Left lung (tissue), 10 donors: Measurements from ENCODE around the gene DTNA. TPM values are rescaled to one million over a fixed set of nuclear protein-coding genes. Genes with fewer than 3 reads are reported as not detected.
A peak's percentile ranks its signal among the peaks of the same experiment; 100 is the strongest.

Experiments used
- ATAC-seq: fragments of 200-7000 bp; cut with Tn5 transposase; one replicate; pipeline ENCODE4 v1.9.1; 2020; ENCODE audit warnings: moderate library complexity
- DNase-seq, 4 donors: peaks; one replicate each; pipeline ENCODE4 v3.0.0-alpha.2; 2013 to 2020
- H3K27ac ChIP-seq, 2 donors: fragments of 200-600 bp; sonication (generic) in 1 of 2; one replicate each; pipeline versions ENCODE4 v1.5.0 to v1.8.0; 2020 to 2021
- H3K27me3 ChIP-seq, 2 donors: fragments of 200-600 bp; sonication (generic) in 1 of 2; one replicate each; pipeline versions ENCODE4 v1.5.0 to v1.8.0; 2020 to 2021
- H3K36me3 ChIP-seq, 2 donors: fragments of 200-600 bp; sonication (generic) in 1 of 2; one replicate each; pipeline versions ENCODE4 v1.5.0 to v1.8.0; 2020 to 2021
- H3K4me1 ChIP-seq, 2 donors: fragments of 200-600 bp; one replicate each; pipeline ENCODE4 v1.8.0; 2021
- H3K4me3 ChIP-seq, 2 donors: fragments of 200-600 bp; sonication (generic) in 1 of 2; one replicate each; pipeline versions ENCODE4 v1.5.0 to v1.8.0; 2020 to 2021; ENCODE audit warnings: mild to moderate bottlenecking in 1 of 2
- H3K9me3 ChIP-seq, 2 donors: fragments of 200-600 bp; sonication (generic) in 1 of 2; one replicate each; pipeline versions ENCODE4 v1.5.0 to v1.8.0; 2020 to 2021
- intact Hi-C, 2 donors: fragments of 100-400 bp; cut with DNase I; formaldehyde crosslinking; loops; one replicate each; pipeline versions ENCODE4 v1.11.2 to v1.14.2; 2022
- polyA plus RNA-seq, 6 donors: library from polyadenylated mRNA; unstranded; fragments of 120-200 nt; gene quantifications; one replicate each; pipeline ENCODE4 v1.2.1, GENCODE V29; 2013; ENCODE audit not compliant: insufficient read length in 6 of 6
- total RNA-seq, 2 donors: library from RNA; stranded (reverse); fragmentation: NEBNext Ultra II Directional; extraction: Animal tissue kit (Norgen Biotek cat#: 25700); gene quantifications; one replicate each; pipeline ENCODE4 v1.2.1, GENCODE V29; 2021
- TF ChIP-seq, protein P1 (sequence below), 2 donors: fragments of 200-600 bp; sonication (generic) in 1 of 2; IDR thresholded peaks; one replicate each; pipeline versions ENCODE4 v1.5.0 to v1.8.0; 2021; ENCODE audit warnings: antibody characterized with exemption in 2 of 2
- donor health status: DM: no; HTN: yes; CAD: no.
- donor health status: DM: no; HTN: no; CAD: no.

The DTNA gene
- total and polyA plus RNA-seq, 8 donors, result 3.7 to 13.1 (median 11.2) TPM

- Histone ChIP-seq H3K4me3 (no peak overlapping the region), H3K36me3 (no peaks in the 10 kb centered on the region), H3K4me1 (peaks cover 3 to 4% of the 10 kb centered on the region in 2 donors), H3K27ac (peak overlapping the region in 1 of 2 donors; percentile 2), H3K9me3 (no peaks in the 10 kb centered on the region), H3K27me3 (no peaks in the 10 kb centered on the region)
- TF ChIP-seq, protein P1, sequence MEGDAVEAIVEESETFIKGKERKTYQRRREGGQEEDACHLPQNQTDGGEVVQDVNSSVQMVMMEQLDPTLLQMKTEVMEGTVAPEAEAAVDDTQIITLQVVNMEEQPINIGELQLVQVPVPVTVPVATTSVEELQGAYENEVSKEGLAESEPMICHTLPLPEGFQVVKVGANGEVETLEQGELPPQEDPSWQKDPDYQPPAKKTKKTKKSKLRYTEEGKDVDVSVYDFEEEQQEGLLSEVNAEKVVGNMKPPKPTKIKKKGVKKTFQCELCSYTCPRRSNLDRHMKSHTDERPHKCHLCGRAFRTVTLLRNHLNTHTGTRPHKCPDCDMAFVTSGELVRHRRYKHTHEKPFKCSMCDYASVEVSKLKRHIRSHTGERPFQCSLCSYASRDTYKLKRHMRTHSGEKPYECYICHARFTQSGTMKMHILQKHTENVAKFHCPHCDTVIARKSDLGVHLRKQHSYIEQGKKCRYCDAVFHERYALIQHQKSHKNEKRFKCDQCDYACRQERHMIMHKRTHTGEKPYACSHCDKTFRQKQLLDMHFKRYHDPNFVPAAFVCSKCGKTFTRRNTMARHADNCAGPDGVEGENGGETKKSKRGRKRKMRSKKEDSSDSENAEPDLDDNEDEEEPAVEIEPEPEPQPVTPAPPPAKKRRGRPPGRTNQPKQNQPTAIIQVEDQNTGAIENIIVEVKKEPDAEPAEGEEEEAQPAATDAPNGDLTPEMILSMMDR (IDR thresholded peaks at IDR 0.05), result no peak
- peak; percentile 33 for ATAC-seq
- DNase-seq, result no peak
- intact Hi-C loops, result no loop called here
Measured at GRCh38 chr18:34772887-34773286, 62.8 kb downstream of the DTNA start.

DNA sequence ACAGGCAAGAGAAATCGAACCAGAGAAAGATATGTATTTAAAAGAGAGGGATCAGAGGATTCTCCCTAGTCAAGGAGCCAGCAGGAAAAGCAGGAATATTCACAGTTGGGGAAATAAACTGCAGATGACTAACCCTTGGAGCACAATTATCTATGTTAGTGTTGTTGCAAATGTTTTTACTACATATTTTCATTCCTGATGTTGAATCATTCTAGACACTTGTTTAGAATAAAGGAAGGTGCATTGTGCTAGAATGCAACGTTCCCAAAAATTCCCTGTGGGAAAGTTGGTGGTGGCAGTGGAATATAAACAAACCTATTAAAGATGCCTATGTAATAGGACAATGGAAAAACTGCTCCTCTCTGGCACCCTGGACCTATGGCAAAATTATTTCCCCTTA, 63.3 kb downstream of the DTNA start:
- H3K9me3 ChIP-seq, result no peaks in the 10 kb centered on the region
- ATAC-seq (no peak), DNase-seq (no peak)
- no peak overlapping the region for H3K4me3 ChIP-seq
- TF ChIP-seq, protein P1 (IDR thresholded peaks at IDR 0.05), result no peak
- H3K27me3 ChIP-seq, result no peaks in the 10 kb centered on the region
- H3K27ac ChIP-seq, result peak overlapping the region in 1 of 2 donors; percentile 2
- peaks cover 3 to 4% of the 10 kb centered on the region in 2 donors for H3K4me1 ChIP-seq
- intact Hi-C loops, result no loop called here
- no peaks in the 10 kb centered on the region for H3K36me3 ChIP-seq

DNA sequence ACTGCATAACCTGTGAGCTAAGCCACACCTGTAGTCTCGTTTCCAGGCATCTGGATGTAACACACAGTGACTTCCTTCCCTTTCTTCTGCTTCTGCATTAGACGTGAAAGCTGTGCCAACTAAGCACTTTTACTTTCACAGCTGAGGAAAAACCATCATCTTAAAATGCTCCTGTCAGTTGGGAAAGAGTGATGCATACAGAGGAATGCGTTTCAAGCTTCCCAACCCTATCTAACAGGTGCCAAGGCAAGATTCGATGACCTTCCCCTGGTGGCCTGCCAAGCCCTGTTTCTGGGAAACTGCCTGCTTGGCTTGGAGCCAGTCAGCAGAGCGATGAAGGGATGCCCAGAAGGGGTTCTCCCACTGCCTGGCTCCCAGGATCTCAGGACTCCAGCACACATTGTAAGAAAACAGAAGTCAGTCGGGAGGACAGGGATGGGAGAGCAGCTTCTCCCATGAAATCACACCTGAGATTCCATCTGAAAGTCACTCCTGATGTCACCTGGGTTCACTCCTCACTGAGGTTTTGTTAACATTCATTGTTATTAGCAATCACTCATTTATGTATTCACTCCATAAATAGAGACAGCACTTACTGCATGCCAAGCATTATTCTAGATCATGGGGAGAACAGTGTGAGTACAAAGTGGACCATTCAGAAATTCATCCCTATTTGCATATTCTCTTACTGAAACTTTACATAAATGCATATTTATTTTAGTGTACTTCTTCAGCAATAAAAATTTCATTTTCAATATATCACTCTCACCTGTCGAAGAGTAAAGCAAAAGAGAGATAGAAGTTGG, 64.1 kb downstream of the DTNA start:
- Histone ChIP-seq H3K9me3 (no peaks in the 10 kb centered on the region), H3K27me3 (no peaks in the 10 kb centered on the region), H3K4me3 (no peak overlapping the region), H3K4me1 (peaks cover 3 to 4% of the 10 kb centered on the region in 2 donors), H3K27ac (no peak overlapping the region), H3K36me3 (no peaks in the 10 kb centered on the region)
- TF ChIP-seq, protein P1 (IDR thresholded peaks at IDR 0.05), result no peak
- intact Hi-C loops, result no loop called here
- DNase-seq, result no peak
- ATAC-seq, result peak; percentile 49

- H3K9me3 ChIP-seq, result no peaks in the 10 kb centered on the region
- no peak overlapping the region for H3K4me3 ChIP-seq
- DNase-seq (no peak), ATAC-seq (no peak)
- no peak overlapping the region for H3K27ac ChIP-seq
- TF ChIP-seq, protein P1 (IDR thresholded peaks at IDR 0.05), result no peak
- no peaks in the 10 kb centered on the region for H3K27me3 ChIP-seq
- H3K36me3 ChIP-seq, result no peaks in the 10 kb centered on the region
- H3K4me1 ChIP-seq, result peaks cover 3 to 4% of the 10 kb centered on the region in 2 donors
- intact Hi-C loops, result no loop called here
Measured at GRCh38 chr18:34775461-34775860, 65.4 kb downstream of the DTNA start.

DNA sequence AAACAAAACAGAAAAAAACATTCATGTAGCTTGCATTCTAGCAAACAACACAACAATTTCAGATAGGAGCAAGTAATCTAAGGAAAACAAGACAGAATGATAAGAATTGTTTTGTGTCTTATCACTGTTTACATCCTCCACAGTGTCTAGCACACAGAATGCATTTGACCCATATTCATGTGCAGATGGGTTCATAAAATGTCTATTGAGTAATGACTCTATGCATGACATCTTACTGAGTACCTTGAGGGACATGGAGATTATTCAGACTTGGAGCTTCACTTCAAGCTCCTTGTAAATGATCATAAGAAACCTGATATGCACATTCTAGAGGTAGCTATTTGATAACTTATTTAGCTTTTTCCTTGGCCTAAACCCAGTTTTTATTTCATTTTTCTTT, 69.0 kb downstream of the DTNA start:
- no peak for DNase-seq
- Histone ChIP-seq H3K27ac (no peak overlapping the region), H3K4me1 (peaks cover 0 to under 1% of the 10 kb centered on the region in 2 donors), H3K9me3 (no peaks in the 10 kb centered on the region), H3K36me3 (no peaks in the 10 kb centered on the region), H3K27me3 (no peaks in the 10 kb centered on the region), H3K4me3 (no peak overlapping the region)
- ATAC-seq, result no peak
- TF ChIP-seq, protein P1 (IDR thresholded peaks at IDR 0.05), result no peak
- intact Hi-C loops, result no loop called here
